A673 (cell line): ENCODE measurements around the gene LGALS3.

ENCODE experiments used
- CTCF ChIP-seq: fragments of 300-800, 200-600 bp; sonication (generic); conservative IDR thresholded peaks from 2 replicates; pipeline ENCODE4 v1.5.1; 2017; ENCODE audit warnings: low read depth, mild to moderate bottlenecking, antibody characterized with exemption, low read length, moderate library complexity, mixed read lengths
- EZH2 ChIP-seq: fragments of 200-600 bp; sonication (generic); IDR thresholded peaks from 2 replicates; pipeline ENCODE4 v1.6.1; 2017; ENCODE audit warnings: borderline replicate concordance, low read depth, mild to moderate bottlenecking, mixed read lengths, antibody characterized with exemption, low read length; ENCODE audit not compliant: poor library complexity, severe bottlenecking

- no peak for TF ChIP-seq CTCF
- no peak for TF ChIP-seq EZH2
These were observed 1.5 kb upstream of the LGALS3 start for GRCh38 chr14:55127460-55127951.
